Prostate gland (tissue), 2 donors: ENCODE data around the gene ZC3H12D. TPM values are rescaled to one million over a fixed set of nuclear protein-coding genes. Genes with fewer than 3 reads are reported as not detected.

Experiments
- DNase-seq: peaks from one replicate; pipeline ENCODE4 v3.0.0-alpha.2; 2019; ENCODE audit warnings: low spot score
- H3K27ac ChIP-seq, 2 donors: fragments of 200-600 bp; sonication (generic); 2 replicates each; pipeline ENCODE4 v1.5.1; 2017 to 2019
- H3K27me3 ChIP-seq: fragments of 200-600 bp; sonication (generic); replicated peaks from 2 replicates; pipeline ENCODE4 v1.5.1; 2019; ENCODE audit not compliant: insufficient read depth
- H3K36me3 ChIP-seq, 2 donors: fragments of 200-600 bp; sonication (generic); 1 replicate in 1 of 2; 2 replicates in 1 of 2; pipeline versions ENCODE4 v1.5.1 to v1.8.1; 2017 to 2019
- H3K4me1 ChIP-seq: fragments of 200-600 bp; sonication (generic); replicated peaks from 2 replicates; pipeline ENCODE4 v1.5.1; 2019
- H3K4me3 ChIP-seq, 2 donors: fragments of 200-600 bp; sonication (generic); 2 replicates each; pipeline ENCODE4 v1.5.1; 2017 to 2019
- H3K9me3 ChIP-seq: fragments of 200-600 bp; sonication (generic); 2 replicates; pipeline ENCODE4 v1.5.1; 2017
- POLR2A ChIP-seq: fragments of 450-650 bp; IDR thresholded peaks from one replicate; pipeline ENCODE4 v1.6.1; 2016; ENCODE audit warnings: antibody characterized with exemption, mild to moderate bottlenecking
- POLR2AphosphoS5 ChIP-seq: sonication (generic); formaldehyde crosslinking; IDR thresholded peaks from one replicate; pipeline ENCODE4 v1.6.1; 2017; ENCODE audit warnings: antibody characterized with exemption
- WGBS: methylation state at CpG from one replicate; pipeline ENCODE4 v1.1.5; 2018; 5-methylcytosine and 5-hydroxymethylcytosine counted together
- intact Hi-C: fragments of 100-400 bp; cut with DNase I; formaldehyde crosslinking; loops from one replicate; pipeline ENCODE4 v1.14.2; 2022
- total RNA-seq, 2 donors: library from RNA; depleted of rRNA; stranded (reverse); fragments of >200 nt; gene quantifications; one replicate each; pipeline ENCODE4 v1.1.0, GENCODE V29; 2016
- TF ChIP-seq, protein P1 (sequence below), 4 experiments: fragments of 200-600 bp in 2 of 4; fragments of 450-650 bp in 2 of 4; sonication (generic) in 2 of 4; IDR thresholded peaks; 1 replicate in 3 of 4; 2 replicates in 1 of 4; pipeline ENCODE4 v1.5.1; 2016 to 2019; ENCODE audit warnings: antibody characterized with exemption in 4 of 4, mild to moderate bottlenecking in 2 of 4, moderate library complexity in 2 of 4

The ZC3H12D gene
- total RNA-seq, 2 donors from 2014 or later, result 1.5 to 3.5 TPM

DNA sequence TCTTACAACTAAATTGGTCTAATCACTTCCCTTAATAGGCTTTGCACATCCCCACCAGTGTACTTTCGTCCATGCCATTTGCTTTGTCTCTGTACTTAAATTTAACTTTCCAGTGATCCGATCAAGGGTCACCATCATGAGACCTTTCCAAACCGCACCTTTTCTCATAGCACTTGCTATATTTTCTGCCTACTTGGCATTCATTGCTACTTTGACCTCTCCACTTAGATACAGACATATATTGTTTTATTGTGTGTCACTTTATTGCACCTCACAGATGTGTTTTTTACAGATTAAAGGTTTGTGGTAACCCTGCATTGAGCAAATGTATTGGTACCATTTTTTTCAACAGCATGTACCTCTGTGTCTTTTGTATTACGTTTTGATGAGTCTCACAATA, 70.0 kb downstream of the ZC3H12D start:
- H3K4me1 ChIP-seq, result no peaks in the 10 kb centered on the region
- H3K36me3 ChIP-seq, result no peaks in the 10 kb centered on the region
- H3K4me3 ChIP-seq, result no peak overlapping the region
- no peaks in the 10 kb centered on the region for H3K9me3 ChIP-seq
- intact Hi-C loops, result no loop called here
- H3K27me3 ChIP-seq, result no peaks in the 10 kb centered on the region
- 81% methylated on average over 4 of the region's 4 CpGs for WGBS
- TF ChIP-seq POLR2A, result no peak
- no peak for TF ChIP-seq POLR2AphosphoS5
- TF ChIP-seq, protein P1, sequence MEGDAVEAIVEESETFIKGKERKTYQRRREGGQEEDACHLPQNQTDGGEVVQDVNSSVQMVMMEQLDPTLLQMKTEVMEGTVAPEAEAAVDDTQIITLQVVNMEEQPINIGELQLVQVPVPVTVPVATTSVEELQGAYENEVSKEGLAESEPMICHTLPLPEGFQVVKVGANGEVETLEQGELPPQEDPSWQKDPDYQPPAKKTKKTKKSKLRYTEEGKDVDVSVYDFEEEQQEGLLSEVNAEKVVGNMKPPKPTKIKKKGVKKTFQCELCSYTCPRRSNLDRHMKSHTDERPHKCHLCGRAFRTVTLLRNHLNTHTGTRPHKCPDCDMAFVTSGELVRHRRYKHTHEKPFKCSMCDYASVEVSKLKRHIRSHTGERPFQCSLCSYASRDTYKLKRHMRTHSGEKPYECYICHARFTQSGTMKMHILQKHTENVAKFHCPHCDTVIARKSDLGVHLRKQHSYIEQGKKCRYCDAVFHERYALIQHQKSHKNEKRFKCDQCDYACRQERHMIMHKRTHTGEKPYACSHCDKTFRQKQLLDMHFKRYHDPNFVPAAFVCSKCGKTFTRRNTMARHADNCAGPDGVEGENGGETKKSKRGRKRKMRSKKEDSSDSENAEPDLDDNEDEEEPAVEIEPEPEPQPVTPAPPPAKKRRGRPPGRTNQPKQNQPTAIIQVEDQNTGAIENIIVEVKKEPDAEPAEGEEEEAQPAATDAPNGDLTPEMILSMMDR (IDR thresholded peaks at IDR 0.05), result no peak
- H3K27ac ChIP-seq, result no peak overlapping the region
- DNase-seq, result no peak

DNA sequence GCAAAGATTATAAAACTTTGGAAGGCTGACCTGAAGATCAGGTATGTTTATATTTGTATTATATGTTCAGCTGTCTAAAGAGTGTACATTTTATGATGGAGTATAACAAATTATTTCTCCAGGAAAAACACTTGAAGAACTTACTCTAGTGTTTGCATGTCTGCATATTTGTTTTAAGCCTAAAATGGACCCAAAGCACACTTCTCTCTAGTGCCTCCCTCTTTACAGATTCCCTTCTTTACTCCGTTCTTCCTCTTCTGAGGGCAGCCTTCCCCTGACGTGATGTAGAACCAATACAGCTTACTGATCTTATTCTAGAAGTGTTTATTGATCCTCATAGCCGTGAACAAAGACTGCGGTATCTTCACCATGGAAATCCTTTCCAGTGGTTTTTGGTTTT, 70.8 kb downstream of the ZC3H12D start:
- no peak overlapping the region for H3K27ac ChIP-seq
- no peaks in the 10 kb centered on the region for H3K4me1 ChIP-seq
- no peaks in the 10 kb centered on the region for H3K9me3 ChIP-seq
- intact Hi-C loops, result no loop called here
- WGBS, result 94% methylated on average over 4 of the region's 4 CpGs
- no peaks in the 10 kb centered on the region for H3K27me3 ChIP-seq
- no peaks in the 10 kb centered on the region for H3K36me3 ChIP-seq
- TF ChIP-seq, protein P1 (IDR thresholded peaks at IDR 0.05), result no peak
- TF ChIP-seq POLR2A, result no peak
- H3K4me3 ChIP-seq, result no peak overlapping the region
- DNase-seq, result no peak

DNA sequence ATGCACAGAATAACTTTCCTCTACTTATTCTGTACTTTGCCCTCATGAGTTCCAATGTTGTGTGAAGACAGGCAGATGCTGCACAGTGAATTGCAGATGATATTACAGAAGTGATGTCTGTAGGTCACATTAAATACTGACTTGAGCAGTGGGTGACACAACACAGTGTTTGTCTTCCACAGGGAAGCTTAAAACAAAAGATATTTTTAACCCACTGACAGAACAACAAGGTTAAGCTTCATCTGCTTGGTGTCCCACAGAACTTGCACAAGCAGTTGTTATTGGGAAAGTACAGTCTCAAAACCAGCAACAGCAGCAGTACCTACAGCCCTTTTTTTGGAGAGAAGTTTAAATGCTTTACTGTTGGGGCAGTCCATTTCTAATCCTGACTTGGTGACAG, 74.3 kb downstream of the ZC3H12D start:
- intact Hi-C loops, result no loop called here
- TF ChIP-seq POLR2AphosphoS5, result no peak
- no peak for TF ChIP-seq POLR2A
- Histone ChIP-seq H3K9me3 (no peaks in the 10 kb centered on the region), H3K27ac (no peak overlapping the region), H3K27me3 (no peaks in the 10 kb centered on the region), H3K4me3 (no peak overlapping the region), H3K4me1 (no peaks in the 10 kb centered on the region), H3K36me3 (no peaks in the 10 kb centered on the region)
- DNase-seq, result no peak

DNA sequence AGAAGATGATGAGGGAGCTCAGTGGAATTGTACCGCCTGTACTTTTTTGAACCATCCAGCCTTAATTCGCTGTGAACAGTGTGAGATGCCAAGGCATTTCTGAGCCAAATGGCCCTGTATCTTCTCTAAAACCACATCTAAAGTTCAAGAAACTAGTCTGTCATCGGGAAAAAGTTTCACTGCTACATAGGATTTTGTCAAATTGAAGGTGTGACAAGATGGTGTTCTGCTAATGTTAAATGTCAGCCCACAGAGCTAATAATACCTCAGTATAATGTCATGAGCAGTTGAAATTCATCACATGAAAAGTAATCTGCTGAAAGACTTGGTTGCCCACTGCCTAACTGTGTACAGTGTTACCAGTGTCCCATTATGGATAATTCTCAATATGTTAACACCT, 75.2 kb downstream of the ZC3H12D start:
- Histone ChIP-seq H3K27me3 (no peaks in the 10 kb centered on the region), H3K4me1 (no peaks in the 10 kb centered on the region), H3K9me3 (no peaks in the 10 kb centered on the region), H3K36me3 (no peaks in the 10 kb centered on the region), H3K4me3 (no peak overlapping the region), H3K27ac (no peak overlapping the region)
- 96% methylated on average over 3 of the region's 3 CpGs for WGBS
- intact Hi-C loops, result no loop called here
- DNase-seq, result no peak
- no peak for TF ChIP-seq POLR2A
- TF ChIP-seq, protein P1 (IDR thresholded peaks at IDR 0.05), result no peak
- no peak for TF ChIP-seq POLR2AphosphoS5

DNA sequence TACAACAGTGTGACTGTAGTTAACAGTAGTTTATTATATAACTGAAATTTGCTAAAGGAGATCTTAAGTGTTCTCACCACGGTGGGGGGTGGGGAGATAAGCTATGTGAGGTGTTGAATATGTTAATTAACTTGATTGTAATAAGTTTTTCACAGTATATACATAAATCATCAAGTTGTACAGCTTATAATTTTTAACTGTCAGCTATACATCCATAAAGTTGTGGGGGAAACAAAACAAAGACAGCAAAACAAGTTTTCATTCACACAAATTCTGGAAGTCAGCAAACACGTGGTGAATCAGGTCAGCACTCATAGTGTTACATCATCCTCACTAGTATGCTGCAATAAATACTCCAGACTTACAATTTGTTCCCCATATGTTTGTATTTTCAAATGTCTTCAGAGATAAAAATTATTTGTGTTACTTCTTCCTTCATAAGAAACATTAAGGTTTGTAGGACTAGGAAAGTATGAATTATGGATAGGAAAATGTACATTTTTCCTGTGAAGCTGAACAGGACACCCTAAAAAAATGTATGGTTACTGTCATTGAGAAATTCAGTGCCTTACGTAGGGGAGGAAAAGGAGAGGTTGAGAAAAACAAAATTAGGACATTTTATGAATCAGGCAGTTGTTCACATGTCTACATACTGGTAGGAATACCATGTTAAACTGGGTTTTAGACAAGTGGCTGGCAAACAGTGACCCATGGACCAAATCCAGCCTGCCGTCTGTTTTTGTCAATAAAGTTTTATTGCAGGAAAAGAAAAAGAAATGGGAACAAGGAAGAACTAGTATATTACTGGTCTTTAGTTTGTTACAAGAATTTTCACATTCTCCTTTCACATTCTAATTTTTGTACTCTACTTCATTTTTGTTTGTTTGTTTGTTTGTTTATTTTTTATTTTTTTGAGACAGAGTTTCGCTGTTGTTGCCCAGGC, 78.7 kb downstream of the ZC3H12D start:
- intact Hi-C loops, result no loop called here
- TF ChIP-seq, protein P1 (IDR thresholded peaks at IDR 0.05), result no peak
- TF ChIP-seq POLR2AphosphoS5 (no peak), POLR2A (no peak)
- Histone ChIP-seq H3K27ac (no peak overlapping the region), H3K4me1 (no peaks in the 10 kb centered on the region), H3K4me3 (no peak overlapping the region), H3K27me3 (no peaks in the 10 kb centered on the region), H3K9me3 (no peaks in the 10 kb centered on the region), H3K36me3 (no peaks in the 10 kb centered on the region)
- no peak for DNase-seq
- 67% methylated on average over 5 of the region's 5 CpGs for WGBS
